KOPT-K1 (cell line): ENCODE results near the gene ZNF521.

ENCODE experiments used
- H3K27ac ChIP-seq: fragments of 200-600 bp; sonication (generic); 2 replicates; pipeline ENCODE4 v1.5.1; 2016; ENCODE audit warnings: antibody characterized with exemption, mild to moderate bottlenecking, low read depth, low read length; ENCODE audit not compliant: poor library complexity, severe bottlenecking
- H3K36me3 ChIP-seq: fragments of 200-600 bp; sonication (generic); 2 replicates; pipeline ENCODE4 v1.5.1; 2017; ENCODE audit warnings: antibody characterized with exemption, mild to moderate bottlenecking, low read length, moderate library complexity; ENCODE audit not compliant: insufficient read depth
- H3K9me3 ChIP-seq: fragments of 200-600 bp; sonication (generic); 2 replicates; pipeline ENCODE4 v1.5.1; 2017; ENCODE audit warnings: antibody characterized with exemption, low read length, mild to moderate bottlenecking; ENCODE audit not compliant: insufficient read depth, poor library complexity, severe bottlenecking

Gene ZNF521

GRCh38 chr18:25103468-25104155 lies 248.4 kb downstream of the ZNF521 start:
- Histone ChIP-seq H3K27ac (no peak overlapping the region), H3K36me3 (no peaks in the 10 kb centered on the region), H3K9me3 (no peaks in the 10 kb centered on the region)

- Histone ChIP-seq H3K36me3 (no peaks in the 10 kb centered on the region), H3K9me3 (no peaks in the 10 kb centered on the region), H3K27ac (no peak overlapping the region)
Measured at GRCh38 chr18:25102662-25103061, 249.3 kb downstream of the ZNF521 start.

- H3K27ac ChIP-seq: no peak overlapping the region
- no peaks in the 10 kb centered on the region for H3K36me3 ChIP-seq
Measured at GRCh38 chr18:25100418-25100817, 251.5 kb downstream of the ZNF521 start.

GRCh38 chr18:25099895-25100294 lies 252.1 kb downstream of the ZNF521 start:
- no peaks in the 10 kb centered on the region for H3K36me3 ChIP-seq
- no peak overlapping the region for H3K27ac ChIP-seq
- H3K9me3 ChIP-seq: no peaks in the 10 kb centered on the region

More at GRCh38 chr18:25100418-25100817, 251.5 kb downstream of the ZNF521 start:
- H3K9me3 ChIP-seq: no peaks in the 10 kb centered on the region

GRCh38 chr18:25097569-25098056 lies 254.4 kb downstream of the ZNF521 start:
- no peak overlapping the region for H3K27ac ChIP-seq
- no peaks in the 10 kb centered on the region for H3K9me3 ChIP-seq
- H3K36me3 ChIP-seq: no peaks in the 10 kb centered on the region

GRCh38 chr18:25097057-25097456 lies 254.9 kb downstream of the ZNF521 start:
- Histone ChIP-seq H3K9me3 (no peaks in the 10 kb centered on the region), H3K27ac (no peak overlapping the region), H3K36me3 (no peaks in the 10 kb centered on the region)

- no peak overlapping the region for H3K27ac ChIP-seq
- H3K9me3 ChIP-seq: no peaks in the 10 kb centered on the region
Measured at GRCh38 chr18:25093141-25093540, 258.8 kb downstream of the ZNF521 start.

GRCh38 chr18:25089470-25089869 lies 262.5 kb downstream of the ZNF521 start:
- Histone ChIP-seq H3K36me3 (no peaks in the 10 kb centered on the region), H3K27ac (no peak overlapping the region), H3K9me3 (no peaks in the 10 kb centered on the region)

More at GRCh38 chr18:25093141-25093540, 258.8 kb downstream of the ZNF521 start:
- no peaks in the 10 kb centered on the region for H3K36me3 ChIP-seq

GRCh38 chr18:25086876-25087275 lies 265.1 kb downstream of the ZNF521 start:
- Histone ChIP-seq H3K36me3 (no peaks in the 10 kb centered on the region), H3K9me3 (no peaks in the 10 kb centered on the region), H3K27ac (no peak overlapping the region)

GRCh38 chr18:25081001-25081400 lies 271.0 kb downstream of the ZNF521 start:
- no peaks in the 10 kb centered on the region for H3K36me3 ChIP-seq
- no peak overlapping the region for H3K27ac ChIP-seq
- no peaks in the 10 kb centered on the region for H3K9me3 ChIP-seq

GRCh38 chr18:25080211-25080610 lies 271.8 kb downstream of the ZNF521 start:
- Histone ChIP-seq H3K27ac (no peak overlapping the region), H3K9me3 (no peaks in the 10 kb centered on the region), H3K36me3 (no peaks in the 10 kb centered on the region)

- H3K9me3 ChIP-seq: no peaks in the 10 kb centered on the region
- no peaks in the 10 kb centered on the region for H3K36me3 ChIP-seq
- H3K27ac ChIP-seq: no peak overlapping the region
Measured at GRCh38 chr18:25077944-25078723, 273.8 kb downstream of the ZNF521 start.

GRCh38 chr18:25077038-25077943 lies 274.7 kb downstream of the ZNF521 start:
- H3K9me3 ChIP-seq: no peaks in the 10 kb centered on the region
- no peak overlapping the region for H3K27ac ChIP-seq
- no peaks in the 10 kb centered on the region for H3K36me3 ChIP-seq

- Histone ChIP-seq H3K36me3 (no peaks in the 10 kb centered on the region), H3K9me3 (no peaks in the 10 kb centered on the region), H3K27ac (no peak overlapping the region)
Measured at GRCh38 chr18:25075783-25076182, 276.2 kb downstream of the ZNF521 start.

- no peaks in the 10 kb centered on the region for H3K9me3 ChIP-seq
- H3K27ac ChIP-seq: no peak overlapping the region
- H3K36me3 ChIP-seq: no peaks in the 10 kb centered on the region
Measured at GRCh38 chr18:25075331-25075730, 276.6 kb downstream of the ZNF521 start.
